Osteocyte (in vitro differentiated cells): ENCODE data around the gene CA5A. TPM values are rescaled to one million over a fixed set of nuclear protein-coding genes. Genes with fewer than 3 reads are reported as not detected.

Source experiments
- DNase-seq: peaks from one replicate; pipeline ENCODE4 v3.0.0; 2021; ENCODE audit warnings: mixed read lengths; ENCODE audit not compliant: unreplicated experiment; ENCODE audit errors: extremely low spot score
- H3K27ac Mint-ChIP-seq: one replicate; pipeline ENCODE4 v1.8.0; 2021; ENCODE audit warnings: mild to moderate bottlenecking, mixed read lengths; ENCODE audit not compliant: unreplicated experiment
- H3K27me3 Mint-ChIP-seq: one replicate; pipeline ENCODE4 v1.8.0; 2021; ENCODE audit warnings: mixed read lengths; ENCODE audit not compliant: unreplicated experiment
- H3K36me3 Mint-ChIP-seq: one replicate; pipeline ENCODE4 v1.8.0; 2021; ENCODE audit warnings: mixed read lengths; ENCODE audit not compliant: unreplicated experiment
- H3K4me1 Mint-ChIP-seq: one replicate; pipeline ENCODE4 v1.8.0; 2021; ENCODE audit warnings: mixed read lengths; ENCODE audit not compliant: unreplicated experiment
- H3K4me3 Mint-ChIP-seq: one replicate; pipeline ENCODE4 v1.8.0; 2021; ENCODE audit warnings: mild to moderate bottlenecking, moderate library complexity, mixed read lengths; ENCODE audit not compliant: unreplicated experiment
- H3K9me3 Mint-ChIP-seq: one replicate; pipeline ENCODE4 v1.8.0; 2021; ENCODE audit warnings: mixed read lengths; ENCODE audit not compliant: unreplicated experiment
- total RNA-seq: library from RNA; stranded (reverse); gene quantifications from 2 replicates; pipeline ENCODE4 v1.2.1, GENCODE V29; 2021
- TF ChIP-seq, protein P1 (sequence below): fragments of 200-600 bp; sonication (generic); IDR thresholded peaks from 2 replicates; pipeline ENCODE4 v1.5.0; 2021; ENCODE audit warnings: antibody characterized with exemption, mild to moderate bottlenecking, moderate library complexity

Gene CA5A
- total RNA-seq, 1 donor from 2014 or later, result not detected

GRCh38 chr16:87961623-87962022 lies 25.3 kb upstream of the CA5A start:
- no peak for DNase-seq

GRCh38 chr16:87960852-87961251 lies 24.5 kb upstream of the CA5A start:
- no peak overlapping the region for H3K27ac Mint-ChIP-seq
- no peak overlapping the region for H3K4me3 Mint-ChIP-seq
- H3K36me3 Mint-ChIP-seq, result peaks cover 7% of the 10 kb centered on the region
- H3K27me3 Mint-ChIP-seq, result no peaks in the 10 kb centered on the region
- no peaks in the 10 kb centered on the region for H3K9me3 Mint-ChIP-seq
- DNase-seq, result no peak
- H3K4me1 Mint-ChIP-seq, result peaks cover 22% of the 10 kb centered on the region
- TF ChIP-seq, protein P1, sequence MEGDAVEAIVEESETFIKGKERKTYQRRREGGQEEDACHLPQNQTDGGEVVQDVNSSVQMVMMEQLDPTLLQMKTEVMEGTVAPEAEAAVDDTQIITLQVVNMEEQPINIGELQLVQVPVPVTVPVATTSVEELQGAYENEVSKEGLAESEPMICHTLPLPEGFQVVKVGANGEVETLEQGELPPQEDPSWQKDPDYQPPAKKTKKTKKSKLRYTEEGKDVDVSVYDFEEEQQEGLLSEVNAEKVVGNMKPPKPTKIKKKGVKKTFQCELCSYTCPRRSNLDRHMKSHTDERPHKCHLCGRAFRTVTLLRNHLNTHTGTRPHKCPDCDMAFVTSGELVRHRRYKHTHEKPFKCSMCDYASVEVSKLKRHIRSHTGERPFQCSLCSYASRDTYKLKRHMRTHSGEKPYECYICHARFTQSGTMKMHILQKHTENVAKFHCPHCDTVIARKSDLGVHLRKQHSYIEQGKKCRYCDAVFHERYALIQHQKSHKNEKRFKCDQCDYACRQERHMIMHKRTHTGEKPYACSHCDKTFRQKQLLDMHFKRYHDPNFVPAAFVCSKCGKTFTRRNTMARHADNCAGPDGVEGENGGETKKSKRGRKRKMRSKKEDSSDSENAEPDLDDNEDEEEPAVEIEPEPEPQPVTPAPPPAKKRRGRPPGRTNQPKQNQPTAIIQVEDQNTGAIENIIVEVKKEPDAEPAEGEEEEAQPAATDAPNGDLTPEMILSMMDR, result no peak

More at GRCh38 chr16:87961623-87962022, 25.3 kb upstream of the CA5A start:
- TF ChIP-seq, protein P1, result no peak
- no peaks in the 10 kb centered on the region for H3K27me3 Mint-ChIP-seq
- H3K4me3 Mint-ChIP-seq, result no peak overlapping the region
- H3K27ac Mint-ChIP-seq, result no peak overlapping the region
- H3K4me1 Mint-ChIP-seq, result peaks cover 21% of the 10 kb centered on the region
- H3K9me3 Mint-ChIP-seq, result no peaks in the 10 kb centered on the region
- H3K36me3 Mint-ChIP-seq, result peaks cover 7% of the 10 kb centered on the region

DNA sequence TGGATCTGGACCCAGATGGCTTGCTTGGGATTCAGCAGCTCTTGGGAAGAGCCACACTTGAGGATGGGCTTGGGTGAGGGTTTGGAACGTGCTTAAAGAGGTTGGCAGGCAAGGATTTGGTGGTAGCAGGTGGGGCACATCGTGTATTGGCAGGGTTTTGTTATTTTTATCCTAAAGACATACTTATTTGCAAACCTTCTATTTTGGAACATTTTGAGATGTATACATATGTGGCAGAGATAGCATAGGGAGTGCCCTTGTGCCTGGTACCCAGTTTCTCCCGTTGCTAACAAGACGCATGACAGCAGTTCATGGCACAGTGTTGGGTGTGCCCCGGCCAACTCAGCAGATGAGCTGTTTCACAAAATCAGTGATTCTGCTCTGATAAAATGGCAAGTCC lies 24.0 kb upstream of the CA5A start:
- peaks cover 26% of the 10 kb centered on the region for H3K4me1 Mint-ChIP-seq
- TF ChIP-seq, protein P1, result no peak
- DNase-seq, result no peak
- no peak overlapping the region for H3K4me3 Mint-ChIP-seq
- peaks cover 10% of the 10 kb centered on the region for H3K36me3 Mint-ChIP-seq
- no peaks in the 10 kb centered on the region for H3K27me3 Mint-ChIP-seq
- no peak overlapping the region for H3K27ac Mint-ChIP-seq
- no peaks in the 10 kb centered on the region for H3K9me3 Mint-ChIP-seq

DNA sequence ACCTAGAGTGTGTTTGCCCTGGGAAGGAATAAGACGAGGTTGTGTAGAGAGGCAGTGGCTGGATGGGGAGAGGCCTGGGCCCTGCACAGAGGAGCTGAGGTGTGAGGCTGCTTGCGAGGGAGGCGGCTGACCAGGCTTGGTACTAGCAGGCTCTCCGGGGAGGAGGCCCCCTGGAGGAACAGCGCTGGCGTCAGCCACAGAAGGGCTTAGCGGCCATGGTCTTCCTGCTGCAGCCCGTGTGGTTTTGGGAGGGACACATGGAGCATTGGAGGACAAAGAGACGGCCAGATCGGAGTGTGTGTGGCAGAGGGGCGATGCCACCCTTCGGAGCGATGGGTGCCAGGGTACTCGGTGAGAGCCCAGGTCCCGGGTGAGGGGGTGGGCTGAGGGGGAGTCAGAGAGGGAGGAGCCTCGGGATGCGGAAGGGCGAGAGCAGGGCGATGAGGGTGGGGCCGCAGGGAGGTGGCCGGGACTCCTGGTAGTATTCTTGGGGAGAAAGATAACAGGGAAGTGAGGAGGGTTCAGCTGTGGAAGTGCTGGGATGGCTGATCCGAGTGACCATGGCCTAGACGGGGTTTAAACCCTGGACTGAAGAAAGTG lies 23.2 kb upstream of the CA5A start:
- peaks cover 11% of the 10 kb centered on the region for H3K36me3 Mint-ChIP-seq
- H3K27me3 Mint-ChIP-seq, result no peaks in the 10 kb centered on the region
- H3K4me1 Mint-ChIP-seq, result peaks cover 23% of the 10 kb centered on the region
- no peak overlapping the region for H3K27ac Mint-ChIP-seq
- H3K4me3 Mint-ChIP-seq, result no peak overlapping the region
- H3K9me3 Mint-ChIP-seq, result no peaks in the 10 kb centered on the region
- TF ChIP-seq, protein P1, result no peak
- DNase-seq, result no peak

DNA sequence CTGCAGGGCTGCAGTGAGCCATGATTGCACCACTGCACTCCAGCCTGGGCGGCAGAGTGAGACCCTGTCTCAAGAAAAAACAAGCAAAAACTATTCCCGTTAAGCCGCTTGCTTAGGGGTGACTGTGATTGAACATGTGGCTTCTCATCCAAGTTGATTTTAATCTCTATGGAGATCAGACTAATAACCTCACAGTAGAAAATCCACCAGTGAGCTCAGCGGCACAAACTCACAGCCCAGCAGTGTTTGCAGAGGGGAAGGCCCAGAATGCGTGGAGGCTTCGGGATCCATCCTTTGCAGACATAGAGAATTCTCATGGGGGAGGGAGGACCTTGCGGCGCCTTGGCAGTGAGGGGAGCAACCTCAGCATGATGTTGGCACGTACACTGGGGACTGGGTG lies 22.3 kb upstream of the CA5A start:
- Mint-ChIP-seq H3K4me1 (peaks cover 26% of the 10 kb centered on the region), H3K36me3 (peaks cover 11% of the 10 kb centered on the region), H3K4me3 (no peak overlapping the region), H3K27me3 (no peaks in the 10 kb centered on the region), H3K9me3 (no peaks in the 10 kb centered on the region), H3K27ac (no peak overlapping the region)
- DNase-seq, result no peak
- TF ChIP-seq, protein P1, result no peak
